ENCODE measurements around the gene PIGU.
"Not testable (repeated sequence)": the region's sequence is repeated elsewhere in the genome, so short reads cannot be mapped to it uniquely, and the experiment has no call there.

PIGU gene

DNA sequence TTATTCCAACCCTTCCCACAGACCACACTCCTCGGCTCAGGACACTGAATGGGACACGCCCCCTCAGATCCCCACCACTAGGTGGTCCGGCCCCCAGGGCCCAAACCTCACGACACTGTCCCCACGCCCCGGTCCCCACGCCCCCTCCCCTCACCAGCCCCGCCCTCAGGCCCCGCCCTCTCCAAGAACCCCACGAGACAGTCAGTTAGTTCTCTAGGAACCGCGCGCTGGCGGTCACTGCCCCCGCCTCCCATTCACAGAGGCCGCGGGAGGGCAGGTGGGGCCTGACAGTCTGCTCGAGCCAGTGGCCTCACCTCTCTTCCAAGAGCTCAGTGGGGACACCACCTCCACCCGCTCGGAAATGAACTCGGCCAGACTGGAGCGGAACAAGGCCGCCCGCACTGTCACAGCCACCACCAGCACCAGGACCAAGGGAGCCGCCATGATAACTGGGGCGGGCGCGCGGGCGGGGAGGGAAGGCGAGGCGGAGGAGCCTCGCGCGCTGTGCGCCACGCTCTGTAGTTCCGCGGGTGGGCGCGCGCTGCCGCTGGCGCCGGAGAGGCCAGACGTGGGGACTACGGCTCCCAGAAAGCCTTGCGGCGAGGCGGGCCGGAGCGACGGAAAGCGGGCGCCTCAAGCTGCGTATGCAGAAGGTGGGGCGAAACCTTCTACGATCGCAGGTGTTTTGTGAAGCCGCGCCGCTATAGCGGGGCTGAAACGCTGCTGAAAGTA is at the start of gene PIGU:
PIGU (minus strand) TSS at position 451 of the 732 bp plus-strand sequence; CDS start at position 444, 7 bp downstream.
- peak; percentile 79 for DNase-seq

DNA sequence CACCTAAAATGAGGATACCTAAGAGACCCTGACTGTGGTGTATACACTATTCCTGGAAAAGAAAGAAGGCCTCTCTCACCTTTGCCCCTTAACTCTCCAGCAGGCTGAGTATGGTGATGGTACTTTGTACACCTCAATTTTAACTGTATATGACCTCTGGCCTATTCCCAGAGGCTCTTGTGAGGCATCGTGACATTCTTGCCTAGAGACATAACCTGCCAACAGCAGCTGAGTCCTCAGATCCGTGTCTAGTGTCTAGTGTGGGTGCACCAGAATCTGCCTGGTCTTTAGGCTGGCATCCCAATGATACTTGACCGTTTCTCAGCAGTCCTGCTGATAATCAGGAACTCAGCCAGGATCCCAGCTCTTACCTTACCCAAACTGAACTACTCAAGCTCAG is 47.3 kb upstream of the PIGU start:
- DNase-seq = no peak

- DNase-seq = not testable (repeated sequence)
These were observed 45.7 kb upstream of the PIGU start for GRCh38 chr20:34722560-34722959.

- DNase-seq = no peak
These were observed 43.4 kb upstream of the PIGU start for GRCh38 chr20:34720266-34720665.

GRCh38 chr20:34719242-34720017 is 42.5 kb upstream of the PIGU start:
- not testable (repeated sequence) for DNase-seq

- DNase-seq = no peak
These were observed 40.6 kb upstream of the PIGU start for GRCh38 chr20:34717230-34718095.

DNA sequence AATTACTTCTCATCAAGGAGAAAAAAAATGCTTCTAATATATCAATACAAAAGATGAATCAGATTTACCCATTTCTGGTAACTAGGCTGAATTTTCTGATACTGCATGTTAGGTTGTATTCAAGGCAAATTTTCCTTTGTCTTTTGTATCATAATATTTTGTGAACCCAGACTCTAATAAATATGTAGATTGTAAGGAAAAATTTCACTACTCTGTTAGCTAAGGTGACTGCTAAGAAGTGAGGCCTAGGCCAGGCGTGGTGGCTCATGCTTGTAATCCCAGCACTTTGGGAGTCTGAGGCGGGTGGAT is 40.0 kb upstream of the PIGU start:
- DNase-seq = no peak

DNA sequence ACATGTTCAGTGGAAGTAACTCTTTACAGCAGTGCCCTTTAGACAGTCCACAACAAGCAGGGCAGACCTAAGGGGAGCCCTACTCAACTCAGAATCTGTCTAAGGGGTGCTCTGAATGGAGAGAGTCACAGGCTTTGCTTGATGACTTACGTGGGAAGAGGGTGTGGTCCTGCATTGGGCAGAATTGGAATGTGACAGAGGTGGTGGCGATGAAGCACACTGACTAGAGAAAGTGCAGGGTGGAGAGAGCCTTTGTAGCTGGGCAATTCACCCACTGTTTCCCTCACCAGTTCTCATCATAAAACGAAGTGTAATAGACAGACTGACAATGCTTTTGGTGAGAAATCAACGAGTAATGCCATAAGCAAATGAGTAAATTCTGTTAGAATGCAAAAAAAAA is 38.5 kb upstream of the PIGU start:
- DNase-seq = no peak

GRCh38 chr20:34713944-34714515 is 37.1 kb upstream of the PIGU start:
- DNase-seq = not testable (repeated sequence)

DNA sequence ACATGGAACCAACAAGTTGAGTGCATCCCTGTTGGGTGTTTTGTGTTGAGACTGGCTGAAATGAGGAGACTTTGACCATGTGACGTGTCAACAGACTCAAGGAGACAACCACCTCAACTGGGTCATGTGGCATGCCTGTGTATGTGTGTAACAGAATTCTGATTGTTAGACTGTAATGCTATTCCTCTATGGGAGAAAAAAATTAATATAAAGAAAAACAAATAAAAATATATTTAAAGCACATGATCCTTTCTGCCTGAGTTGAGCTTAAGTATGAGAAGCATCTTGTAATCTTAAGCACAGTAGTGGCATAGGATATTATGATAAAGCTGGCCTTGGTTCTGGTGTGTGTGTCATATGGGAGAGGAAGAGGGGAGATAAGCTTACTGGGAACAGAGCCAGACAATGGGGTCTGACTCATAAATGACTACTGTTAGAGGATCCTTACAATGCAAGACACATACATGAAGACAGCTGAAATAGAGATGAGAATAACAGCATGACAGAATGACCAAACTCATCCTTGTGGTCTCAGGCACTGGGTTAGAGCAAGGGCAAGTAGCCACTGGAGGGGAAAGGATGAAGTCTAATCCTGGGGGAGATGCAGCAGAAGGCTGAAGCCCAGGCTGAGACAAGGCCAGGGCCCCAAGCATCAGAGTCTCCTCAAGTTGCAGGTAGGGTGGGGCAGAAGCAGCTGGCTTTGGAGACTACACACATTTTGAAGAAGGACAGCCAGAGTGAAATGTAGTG is 36.5 kb upstream of the PIGU start:
- peak; percentile 40 for DNase-seq

GRCh38 chr20:34712525-34713192 is 35.8 kb upstream of the PIGU start:
- DNase-seq = no peak

- DNase-seq = no peak
These were observed 35.0 kb upstream of the PIGU start for GRCh38 chr20:34711813-34712430.

GRCh38 chr20:34710861-34711574 is 34.1 kb upstream of the PIGU start:
- DNase-seq = no peak

DNA sequence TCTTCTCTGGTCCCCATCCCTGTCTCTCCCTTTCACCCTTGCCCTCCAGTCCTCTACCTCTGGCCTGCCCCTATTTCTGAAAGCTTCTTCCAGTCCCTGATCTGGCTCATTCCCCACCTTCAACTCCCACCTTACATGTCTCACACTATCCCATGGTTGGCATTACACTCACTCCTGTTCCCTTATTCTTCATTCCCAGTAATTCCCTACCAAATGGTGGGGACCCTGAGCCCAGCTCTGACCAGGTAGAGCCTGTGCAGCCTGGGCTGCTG is 33.6 kb upstream of the PIGU start:
- DNase-seq = no peak

GRCh38 chr20:34709831-34710567 is 33.1 kb upstream of the PIGU start:
- peak; percentile 43 for DNase-seq

DNA sequence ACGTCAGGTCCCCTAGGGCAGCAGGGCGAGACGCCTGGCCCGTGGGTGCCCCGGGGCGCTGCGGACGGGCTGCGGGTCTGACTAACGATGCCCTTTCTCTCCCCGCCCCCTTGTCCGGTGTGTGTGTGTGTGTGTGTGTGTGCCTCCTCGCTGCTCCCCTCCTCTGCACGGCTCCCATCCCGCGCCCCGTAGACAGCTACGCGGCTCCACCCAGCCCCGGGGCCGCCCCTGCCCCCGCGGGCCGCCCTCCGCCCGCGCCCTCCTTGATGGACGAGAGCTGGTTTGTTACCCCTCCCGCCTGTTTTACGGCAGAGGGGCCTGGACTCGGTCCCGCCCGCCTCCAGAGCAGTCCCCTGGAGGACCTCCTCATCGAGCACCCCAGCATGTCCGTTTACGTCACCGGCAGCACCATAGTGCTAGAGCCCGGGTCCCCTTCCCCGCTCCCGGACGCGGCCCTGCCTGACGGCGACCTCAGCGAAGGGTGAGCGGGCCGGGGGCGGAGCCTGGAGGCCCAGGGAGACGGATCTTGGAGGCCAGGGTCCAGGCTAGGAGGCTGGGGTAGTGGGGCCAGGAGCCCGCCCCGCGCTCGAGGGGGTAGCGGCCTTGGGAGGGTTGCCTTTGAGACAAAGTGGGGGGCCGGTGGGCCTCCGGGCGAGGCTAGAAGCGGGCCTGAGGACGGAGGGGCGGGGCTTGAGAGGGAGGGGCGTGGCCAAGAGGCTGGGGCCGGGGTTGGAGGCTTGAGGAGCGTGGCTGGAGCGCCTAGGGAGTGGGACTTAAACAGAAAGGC is 32.3 kb upstream of the PIGU start:
- DNase-seq = peak; percentile 56

DNA sequence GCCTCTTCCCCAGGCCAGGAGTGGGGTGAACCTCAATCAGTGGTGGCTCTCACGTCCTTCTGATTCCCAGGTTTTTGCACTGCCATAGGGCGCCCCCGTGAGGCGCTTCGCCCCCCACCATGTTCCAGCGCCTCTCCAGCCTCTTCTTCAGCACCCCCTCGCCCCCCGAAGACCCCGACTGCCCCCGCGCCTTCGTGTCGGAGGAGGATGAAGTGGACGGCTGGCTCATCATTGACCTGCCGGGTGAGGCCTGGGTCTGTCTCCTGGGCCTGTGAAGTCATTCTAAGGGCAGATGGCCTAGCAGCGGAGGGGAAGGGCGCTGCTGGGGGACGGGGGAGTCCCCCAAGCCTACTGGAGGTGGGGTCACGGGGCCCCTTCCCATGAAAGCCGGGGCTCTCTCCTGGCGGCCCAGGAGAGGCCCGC is 31.7 kb upstream of the PIGU start:
- peak; percentile 20 for DNase-seq

- no peak for DNase-seq
These were observed 30.3 kb upstream of the PIGU start for GRCh38 chr20:34706912-34707784.
